Body of pancreas (tissue), 4 donors: ENCODE data around the gene GALNT9. TPM values are rescaled to one million over a fixed set of nuclear protein-coding genes. Genes with fewer than 3 reads are reported as not detected.
"Not testable (repeated sequence)": the region's sequence is repeated elsewhere in the genome, so short reads cannot be mapped to it uniquely, and the experiment has no call there.

ENCODE experiments used
- ATAC-seq: fragments of 150-250 bp; one replicate; pipeline ENCODE4 v1.9.1; 2016
- DNase-seq, 4 donors: peaks; one replicate each; pipeline ENCODE4 v3.0.0-alpha.2; 2019
- H3K27ac ChIP-seq, 4 donors: fragments of 200-600 bp; sonication (generic); 1 replicate in 3 of 4; 2 replicates in 1 of 4; pipeline versions ENCODE4 v1.5.1 to v1.6.1; 2016 to 2019; ENCODE audit warnings: mild to moderate bottlenecking in 1 of 4, mixed read lengths in 1 of 4, moderate library complexity in 1 of 4
- H3K27me3 ChIP-seq, 2 donors: fragments of 200-600 bp; sonication (generic); one replicate each; pipeline ENCODE4 v1.6.0; 2016; ENCODE audit warnings: mild to moderate bottlenecking in 1 of 2
- H3K36me3 ChIP-seq, 2 donors: fragments of 200-600 bp; sonication (generic); replicated peaks in 1 of 2; 2 replicates each; pipeline ENCODE4 v1.5.1; 2016; ENCODE audit warnings: low read depth in 2 of 2; ENCODE audit not compliant: insufficient read depth in 1 of 2
- H3K4me1 ChIP-seq: fragments of 200-600 bp; sonication (generic); one replicate; pipeline ENCODE4 v1.6.0; 2016
- H3K4me3 ChIP-seq, 2 donors: fragments of 200-600 bp; sonication (generic); 1 replicate in 1 of 2; 2 replicates in 1 of 2; pipeline ENCODE4 v1.5.1; 2016 to 2019
- H3K9me3 ChIP-seq, 3 donors: fragments of 200-600 bp; sonication (generic); 1 replicate in 2 of 3; 2 replicates in 1 of 3; pipeline ENCODE4 v1.5.1; 2016
- POLR2A ChIP-seq, 3 donors: fragments of 450-650 bp; IDR thresholded peaks; one replicate each; pipeline ENCODE4 v1.6.1; 2016; ENCODE audit warnings: antibody characterized with exemption in 3 of 3, mild to moderate bottlenecking in 2 of 3
- WGBS, 2 donors: methylation state at CpG; one replicate each; pipeline ENCODE4 v1.1.5; 2017; 5-methylcytosine and 5-hydroxymethylcytosine counted together
- intact Hi-C: fragments of 100-400 bp; cut with DNase I; formaldehyde crosslinking; loops from one replicate; pipeline ENCODE4 v1.15.1; 2023
- total RNA-seq, 2 donors: library from RNA; depleted of rRNA; stranded (reverse); fragments of >200 nt; gene quantifications; one replicate each; pipeline ENCODE4 v1.1.0, GENCODE V29; 2016
- TF ChIP-seq, protein P1 (sequence below), 7 experiments: fragments of 450-650 bp in 4 of 7; fragments of 200-600 bp in 3 of 7; sonication (generic) in 3 of 7; IDR thresholded peaks; one replicate each; pipeline ENCODE4 v1.5.1; 2016 to 2019; ENCODE audit warnings: antibody characterized with exemption in 7 of 7

The GALNT9 gene
- total RNA-seq, 2 donors from 2014 or later, result not detected

DNA sequence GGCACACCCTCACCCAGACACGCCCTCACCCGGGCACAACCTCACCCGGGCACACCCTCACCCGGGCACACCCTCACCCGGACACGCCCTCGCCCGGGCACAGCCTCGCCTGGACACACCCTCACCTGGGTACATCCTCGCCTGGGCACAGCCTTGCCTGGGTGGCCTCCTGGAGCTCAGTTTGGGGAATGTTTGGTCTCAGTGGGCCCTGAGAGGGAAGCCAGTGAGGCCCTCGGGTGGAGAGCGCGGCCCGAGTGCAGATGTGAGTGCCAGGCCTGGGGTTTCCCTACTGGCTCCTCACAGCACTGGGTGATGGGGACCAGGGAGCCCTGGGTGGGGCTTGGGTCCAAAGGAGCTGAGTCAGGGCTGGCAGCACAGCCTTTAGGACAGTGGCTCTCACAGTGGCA is 23.8 kb downstream of the GALNT9 start:
- Histone ChIP-seq H3K36me3 (no peaks in the 10 kb centered on the region), H3K4me3 (no peak overlapping the region), H3K9me3 (peaks cover 0 to 3% (median 0%) of the 10 kb centered on the region in 3 donors), H3K27ac (no peak overlapping the region), H3K27me3 (no peaks in the 10 kb centered on the region), H3K4me1 (no peaks in the 10 kb centered on the region)
- DNase-seq, result no peak
- no peak for ATAC-seq
- WGBS, 2 donors, result 73 to 82% methylated on average over 6 to 13 of the region's 14 CpGs
- no peak for TF ChIP-seq POLR2A (IDR thresholded peaks at IDR 0.05)
- TF ChIP-seq, protein P1, sequence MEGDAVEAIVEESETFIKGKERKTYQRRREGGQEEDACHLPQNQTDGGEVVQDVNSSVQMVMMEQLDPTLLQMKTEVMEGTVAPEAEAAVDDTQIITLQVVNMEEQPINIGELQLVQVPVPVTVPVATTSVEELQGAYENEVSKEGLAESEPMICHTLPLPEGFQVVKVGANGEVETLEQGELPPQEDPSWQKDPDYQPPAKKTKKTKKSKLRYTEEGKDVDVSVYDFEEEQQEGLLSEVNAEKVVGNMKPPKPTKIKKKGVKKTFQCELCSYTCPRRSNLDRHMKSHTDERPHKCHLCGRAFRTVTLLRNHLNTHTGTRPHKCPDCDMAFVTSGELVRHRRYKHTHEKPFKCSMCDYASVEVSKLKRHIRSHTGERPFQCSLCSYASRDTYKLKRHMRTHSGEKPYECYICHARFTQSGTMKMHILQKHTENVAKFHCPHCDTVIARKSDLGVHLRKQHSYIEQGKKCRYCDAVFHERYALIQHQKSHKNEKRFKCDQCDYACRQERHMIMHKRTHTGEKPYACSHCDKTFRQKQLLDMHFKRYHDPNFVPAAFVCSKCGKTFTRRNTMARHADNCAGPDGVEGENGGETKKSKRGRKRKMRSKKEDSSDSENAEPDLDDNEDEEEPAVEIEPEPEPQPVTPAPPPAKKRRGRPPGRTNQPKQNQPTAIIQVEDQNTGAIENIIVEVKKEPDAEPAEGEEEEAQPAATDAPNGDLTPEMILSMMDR (IDR thresholded peaks at IDR 0.05), result no peak
- intact Hi-C loops, result no loop called here

DNA sequence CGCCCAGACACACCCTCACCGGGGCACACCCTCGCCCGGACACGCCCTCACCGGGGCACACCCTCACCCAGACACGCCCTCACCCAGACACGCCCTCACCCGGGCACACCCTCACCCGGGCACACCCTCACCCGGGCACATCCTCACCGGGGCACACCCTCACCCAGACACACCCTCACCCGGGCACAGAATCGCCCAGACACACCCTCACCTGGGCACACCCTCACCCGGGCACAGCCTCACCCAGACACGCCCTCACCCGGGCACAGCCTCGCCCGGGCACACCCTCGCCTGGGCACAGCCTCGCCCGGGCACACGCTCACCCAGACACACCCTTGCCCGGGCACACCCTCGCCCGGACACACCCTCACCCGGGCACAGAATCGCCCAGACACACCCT is 24.5 kb downstream of the GALNT9 start:
- H3K4me1 ChIP-seq, H3K4me3 ChIP-seq, H3K36me3 ChIP-seq, H3K27ac ChIP-seq, intact Hi-C loops, DNase-seq, H3K9me3 ChIP-seq, H3K27me3 ChIP-seq, ATAC-seq: not testable (repeated sequence)
- no CpG with 5 or more reads among the region's 28 CpGs for WGBS, 2 donors

DNA sequence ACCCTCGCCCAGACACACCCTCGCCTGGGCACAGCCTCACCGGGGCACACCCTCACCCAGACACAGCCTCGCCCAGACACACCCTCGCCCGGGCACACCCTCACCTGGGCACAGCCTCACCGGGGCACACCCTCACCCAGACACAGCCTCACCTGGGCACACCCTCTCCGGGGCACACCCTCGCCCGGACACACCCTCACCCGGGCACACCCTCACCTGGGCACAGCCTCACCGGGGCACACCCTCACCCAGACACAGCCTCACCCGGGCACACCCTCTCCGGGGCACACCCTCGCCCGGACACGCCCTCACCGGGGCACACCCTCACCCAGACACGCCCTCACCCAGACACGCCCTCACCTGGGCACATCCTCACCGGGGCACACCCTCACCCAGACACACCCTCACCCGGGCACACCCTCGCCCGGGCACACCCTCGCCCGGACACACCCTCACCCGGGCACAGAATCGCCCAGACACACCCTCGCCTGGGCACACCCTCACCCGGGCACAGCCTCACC is 25.5 kb downstream of the GALNT9 start:
- ATAC-seq, H3K27me3 ChIP-seq, H3K27ac ChIP-seq, H3K9me3 ChIP-seq, H3K4me1 ChIP-seq, intact Hi-C loops, H3K36me3 ChIP-seq, H3K4me3 ChIP-seq, DNase-seq: not testable (repeated sequence)
- WGBS, 2 donors, result 87% methylated on average over 4 of the region's 30 CpGs; no CpG with 5 or more reads in 1 of the 2 donors

DNA sequence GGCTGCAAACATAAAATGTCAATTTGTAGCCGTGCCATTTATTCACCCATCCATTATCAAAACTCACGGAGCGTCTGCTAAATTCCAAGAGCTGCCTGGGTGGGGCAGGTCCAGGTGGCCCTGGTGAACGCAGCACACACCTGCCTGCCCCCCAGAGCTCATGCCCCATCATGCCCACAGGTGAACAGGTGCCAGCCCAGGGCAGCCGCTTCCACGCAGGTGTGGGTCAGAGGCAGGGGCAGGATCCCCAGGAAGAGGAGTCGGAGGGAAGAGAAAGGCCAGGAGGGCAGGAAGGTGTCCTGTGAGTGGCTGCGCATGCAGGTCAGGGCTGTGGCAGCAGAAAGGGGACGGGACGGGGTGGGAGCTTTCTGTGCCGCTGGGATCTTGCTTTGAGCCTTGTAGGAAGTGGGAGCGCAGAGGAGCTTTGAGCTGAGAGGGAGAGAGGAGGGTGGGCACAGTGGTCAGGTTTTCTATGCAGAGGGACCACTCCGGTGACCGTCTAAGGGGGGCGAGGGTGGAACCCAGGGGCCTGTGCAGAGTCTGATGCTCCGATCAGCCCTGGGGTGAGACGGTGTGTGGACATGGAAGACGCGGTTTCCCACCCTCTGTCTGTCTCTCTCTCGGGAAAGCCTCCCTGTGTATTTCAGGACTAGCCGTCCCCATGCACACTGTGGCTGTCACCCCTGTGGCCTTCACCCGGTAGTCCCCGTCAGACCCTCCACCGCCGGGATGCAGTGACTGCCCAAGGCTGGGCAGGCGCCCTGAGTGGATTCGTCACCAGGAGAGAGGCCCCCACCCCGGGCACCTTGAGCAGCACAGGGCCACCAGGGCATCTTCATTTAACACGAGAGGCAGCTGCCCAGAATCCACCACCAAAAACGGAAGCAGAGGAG is 26.7 kb downstream of the GALNT9 start:
- H3K27me3 ChIP-seq, result no peaks in the 10 kb centered on the region
- DNase-seq, result no peak

DNA sequence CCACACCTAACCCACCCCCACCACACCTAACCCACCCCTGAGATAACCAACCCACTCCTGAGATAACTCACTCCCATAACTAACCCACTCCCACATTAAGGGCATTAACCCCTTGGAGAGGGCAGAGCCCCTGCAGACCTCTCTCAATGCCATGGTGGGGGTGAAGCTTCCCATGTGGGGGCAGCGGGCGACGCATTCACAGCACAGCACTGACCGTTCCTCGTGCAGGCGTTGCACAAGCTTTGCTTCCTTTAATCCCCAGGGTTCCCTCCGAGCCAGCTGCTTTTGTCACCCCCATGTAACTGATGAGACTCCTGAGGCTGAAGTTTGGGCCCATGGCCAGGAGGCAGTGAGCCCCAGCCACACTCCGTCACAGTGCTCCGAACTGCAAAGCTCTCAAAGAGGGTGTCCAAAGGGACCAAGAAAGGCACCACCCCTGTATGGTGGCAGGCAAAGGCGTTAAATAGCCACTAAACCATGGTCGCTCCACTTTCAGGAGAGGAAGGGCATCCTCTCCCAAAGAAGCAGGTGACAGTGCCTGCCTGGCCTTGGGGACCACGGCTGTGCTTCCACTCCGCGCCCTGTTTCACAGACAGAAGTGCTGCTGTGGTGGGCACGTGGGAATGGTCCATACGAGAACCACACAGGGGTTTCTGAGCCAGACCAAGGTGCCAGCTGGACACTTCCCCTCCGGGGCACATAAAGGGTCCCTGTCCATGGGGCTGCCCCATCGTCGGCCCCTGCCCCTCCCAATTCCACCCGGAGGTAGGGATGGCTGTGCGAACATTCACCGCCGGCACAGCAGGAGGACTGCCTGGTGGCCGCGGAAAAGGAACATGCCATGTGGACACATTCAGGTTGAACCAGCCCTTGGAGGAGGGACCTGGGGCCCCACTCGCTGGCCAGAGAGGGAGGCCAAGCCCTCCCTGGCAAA is 28.3 kb downstream of the GALNT9 start:
- WGBS, 2 donors, result 53 to 79% methylated on average over 7 to 26 of the region's 26 CpGs
- Histone ChIP-seq H3K4me1 (no peaks in the 10 kb centered on the region), H3K9me3 (no peaks in the 10 kb centered on the region), H3K27me3 (no peaks in the 10 kb centered on the region), H3K4me3 (no peak overlapping the region), H3K36me3 (no peaks in the 10 kb centered on the region), H3K27ac (no peak overlapping the region)
- no peak for TF ChIP-seq POLR2A (IDR thresholded peaks at IDR 0.05)
- TF ChIP-seq, protein P1 (IDR thresholded peaks at IDR 0.05), result no peak
- DNase-seq, result no peak
- ATAC-seq, result no peak
- intact Hi-C loops, result no loop called here

More for the DNA sequence above, 26.7 kb downstream of the GALNT9 start:
- no peaks in the 10 kb centered on the region for H3K4me1 ChIP-seq
- TF ChIP-seq POLR2A (IDR thresholded peaks at IDR 0.05), result no peak
- TF ChIP-seq, protein P1 (IDR thresholded peaks at IDR 0.05), result no peak
- no peak for ATAC-seq
- no peaks in the 10 kb centered on the region for H3K9me3 ChIP-seq
- intact Hi-C loops, result no loop called here
- 56 to 57% methylated on average over 22 to 30 of the region's 30 CpGs for WGBS, 2 donors
- H3K27ac ChIP-seq, result no peak overlapping the region
- H3K4me3 ChIP-seq, result no peak overlapping the region
- no peaks in the 10 kb centered on the region for H3K36me3 ChIP-seq
